Posterior vena cava (tissue), 2 donors: ENCODE results near the gene NIPBL. TPM values are rescaled to one million over a fixed set of nuclear protein-coding genes. Genes with fewer than 3 reads are reported as not detected.
"Not testable (repeated sequence)": the region's sequence is repeated elsewhere in the genome, so short reads cannot be mapped to it uniquely, and the experiment has no call there.

ENCODE experiments used
- DNase-seq: peaks from one replicate; pipeline ENCODE4 v3.0.0-alpha.2; 2020; ENCODE audit warnings: low spot score
- intact Hi-C, 2 donors: fragments of 100-400 bp; cut with DNase I; formaldehyde crosslinking; loops; one replicate each; pipeline versions ENCODE4 v1.14.1 to v1.14.2; 2022 to 2023
- total RNA-seq, 2 donors: library from RNA; stranded (reverse); fragmentation: NEBNext Ultra II Directional; extraction: Animal tissue kit (Norgen Biotek cat#: 25700); gene quantifications; one replicate each; pipeline ENCODE4 v1.2.1, GENCODE V29; 2021
- donor health status: DM: yes; HTN: yes; CAD: no.
- donor health status: DM: yes; HTN: yes; CAD: no.

The NIPBL gene
- total RNA-seq, 2 donors from 2014 or later: 49.3 to 58.6 TPM

- intact Hi-C loops: no loop called here
- no peak for DNase-seq
Measured at GRCh38 chr5:37047947-37048346, 171.4 kb downstream of the NIPBL start.

- intact Hi-C loops: no loop called here
- DNase-seq: no peak
Measured at GRCh38 chr5:37054391-37054790, 177.8 kb downstream of the NIPBL start.

- DNase-seq: no peak
- intact Hi-C loops: no loop called here
Measured at GRCh38 chr5:37055383-37055990, 178.9 kb downstream of the NIPBL start.

GRCh38 chr5:37056762-37057161, 180.2 kb downstream of the NIPBL start:
- no peak for DNase-seq
- intact Hi-C loops: no loop called here

GRCh38 chr5:37060030-37060429, 183.5 kb downstream of the NIPBL start:
- no peak for DNase-seq
- intact Hi-C loops: no loop called here

- DNase-seq: no peak
- intact Hi-C loops: loop anchor here in 1 of 2 donors (2.0 kb wide), 1 partner anchor 17 kb away; no protein-coding TSS in a partner anchor
Measured at GRCh38 chr5:37063739-37064138, 187.2 kb downstream of the NIPBL start.

- no peak for DNase-seq
- intact Hi-C loops: no loop called here
Measured at GRCh38 chr5:37064442-37064841, 187.9 kb downstream of the NIPBL start.

GRCh38 chr5:37071487-37071886, 194.9 kb downstream of the NIPBL start:
- intact Hi-C loops: no loop called here

GRCh38 chr5:37071901-37072581, 195.5 kb downstream of the NIPBL start:
- intact Hi-C loops: no loop called here
- no peak for DNase-seq

More at GRCh38 chr5:37071487-37071886, 194.9 kb downstream of the NIPBL start:
- DNase-seq: no peak

- intact Hi-C loops: no loop called here
- no peak for DNase-seq
Measured at GRCh38 chr5:37075399-37075950, 198.9 kb downstream of the NIPBL start.

GRCh38 chr5:37077146-37077545, 200.6 kb downstream of the NIPBL start:
- intact Hi-C loops: no loop called here
- DNase-seq: no peak

- intact Hi-C loops: loop anchor here in 1 of 2 donors (2.0 kb wide), 1 partner anchor 18 kb away; no protein-coding TSS in a partner anchor
- DNase-seq: no peak
Measured at GRCh38 chr5:37080697-37081096, 204.1 kb downstream of the NIPBL start.

- intact Hi-C loops, DNase-seq: not testable (repeated sequence)
Measured at GRCh38 chr5:37082977-37083376, 206.4 kb downstream of the NIPBL start.

- intact Hi-C loops, DNase-seq: not testable (repeated sequence)
Measured at GRCh38 chr5:37086026-37086425, 209.5 kb downstream of the NIPBL start.

GRCh38 chr5:37086466-37087173, 210.1 kb downstream of the NIPBL start:
- no peak for DNase-seq
- intact Hi-C loops: no loop called here

GRCh38 chr5:37088009-37088408, 211.4 kb downstream of the NIPBL start:
- no peak for DNase-seq
- intact Hi-C loops: no loop called here

- DNase-seq: no peak
- intact Hi-C loops: no loop called here
Measured at GRCh38 chr5:37090123-37090726, 213.7 kb downstream of the NIPBL start.

GRCh38 chr5:37090781-37091180, 214.2 kb downstream of the NIPBL start:
- intact Hi-C loops: no loop called here
- no peak for DNase-seq

GRCh38 chr5:37093795-37094194, 217.2 kb downstream of the NIPBL start:
- intact Hi-C loops: not testable (repeated sequence)

GRCh38 chr5:37099267-37099666, 222.7 kb downstream of the NIPBL start:
- intact Hi-C loops, DNase-seq: not testable (repeated sequence)

More at GRCh38 chr5:37093795-37094194, 217.2 kb downstream of the NIPBL start:
- DNase-seq: not testable (repeated sequence)
